Chondrocyte (in vitro differentiated cells): ENCODE data around the gene SLC9A4. TPM values are rescaled to one million over a fixed set of nuclear protein-coding genes. Genes with fewer than 3 reads are reported as not detected.

Experiments used
- DNase-seq: peaks from one replicate; pipeline ENCODE4 v3.0.0; 2021; ENCODE audit warnings: mixed read lengths, low spot score
- H3K27ac Mint-ChIP-seq: one replicate; pipeline ENCODE4 v1.8.0; 2021; ENCODE audit warnings: mild to moderate bottlenecking, moderate library complexity, mixed read lengths; ENCODE audit not compliant: unreplicated experiment
- H3K27me3 Mint-ChIP-seq: 2 replicates; pipeline ENCODE4 v1.8.0; 2021; ENCODE audit warnings: low read depth, mixed read lengths
- H3K36me3 Mint-ChIP-seq: 2 replicates; pipeline ENCODE4 v1.8.0; 2021; ENCODE audit warnings: low read depth, mixed read lengths
- H3K4me1 Mint-ChIP-seq: 2 replicates; pipeline ENCODE4 v1.8.0; 2021; ENCODE audit warnings: low read depth, mild to moderate bottlenecking, mixed read lengths
- H3K4me3 Mint-ChIP-seq: one replicate; pipeline ENCODE4 v1.8.0; 2021; ENCODE audit warnings: mild to moderate bottlenecking, moderate library complexity, mixed read lengths; ENCODE audit not compliant: unreplicated experiment
- H3K9me3 Mint-ChIP-seq: 2 replicates; pipeline ENCODE4 v1.8.0; 2021; ENCODE audit warnings: low read depth, mixed read lengths
- CTCF ChIP-seq: fragments of 200-600 bp; sonication (generic); IDR thresholded peaks from 2 replicates; pipeline ENCODE4 v1.5.0; 2021; ENCODE audit warnings: antibody characterized with exemption, mild to moderate bottlenecking, moderate library complexity
- total RNA-seq: library from RNA; stranded (reverse); gene quantifications from 3 replicates; pipeline ENCODE4 v1.2.1, GENCODE V29; 2021

SLC9A4 gene
- total RNA-seq, 1 donor from 2014 or later, result not detected

GRCh38 chr2:102470168-102470567, 2.9 kb upstream of the SLC9A4 start:
- no peak for DNase-seq
- TF ChIP-seq CTCF, result no peak
- Mint-ChIP-seq H3K9me3 (peaks cover 17% of the 10 kb centered on the region), H3K4me3 (no peak overlapping the region), H3K27me3 (peaks cover 34% of the 10 kb centered on the region), H3K4me1 (no peaks in the 10 kb centered on the region), H3K27ac (no peak overlapping the region), H3K36me3 (no peaks in the 10 kb centered on the region)

DNA sequence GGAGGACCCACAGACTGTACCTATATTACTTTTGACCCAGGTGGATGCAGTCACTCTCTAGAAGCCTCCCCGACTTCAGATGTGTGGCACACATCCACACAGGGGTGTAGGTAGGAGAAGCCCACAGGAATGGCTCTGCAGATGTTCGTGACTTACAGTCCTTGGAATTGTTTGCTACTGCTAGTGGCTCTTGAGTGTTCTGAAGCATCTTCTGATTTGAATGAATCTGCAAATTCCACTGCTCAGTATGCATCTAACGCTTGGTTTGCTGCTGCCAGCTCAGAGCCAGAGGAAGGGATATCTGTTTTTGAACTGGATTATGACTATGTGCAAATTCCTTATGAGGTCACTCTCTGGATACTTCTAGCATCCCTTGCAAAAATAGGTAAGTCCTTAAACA, 605 bp downstream of the SLC9A4 start:
- Mint-ChIP-seq H3K27me3 (peaks cover 49% of the 10 kb centered on the region), H3K36me3 (no peaks in the 10 kb centered on the region), H3K27ac (no peak overlapping the region), H3K4me1 (no peaks in the 10 kb centered on the region), H3K4me3 (no peak overlapping the region), H3K9me3 (peaks cover 14% of the 10 kb centered on the region)
- no peak for TF ChIP-seq CTCF
- no peak for DNase-seq

GRCh38 chr2:102474785-102475184, 1.8 kb downstream of the SLC9A4 start:
- no peaks in the 10 kb centered on the region for H3K36me3 Mint-ChIP-seq
- DNase-seq, result no peak
- H3K27me3 Mint-ChIP-seq, result peaks cover 53% of the 10 kb centered on the region
- peaks cover 8% of the 10 kb centered on the region for H3K9me3 Mint-ChIP-seq
- no peak overlapping the region for H3K4me3 Mint-ChIP-seq
- no peaks in the 10 kb centered on the region for H3K4me1 Mint-ChIP-seq
- no peak for TF ChIP-seq CTCF
- H3K27ac Mint-ChIP-seq, result no peak overlapping the region

GRCh38 chr2:102478686-102479470, 5.9 kb downstream of the SLC9A4 start:
- DNase-seq, result no peak
- Mint-ChIP-seq H3K27ac (no peak overlapping the region), H3K4me1 (no peaks in the 10 kb centered on the region), H3K4me3 (no peak overlapping the region), H3K9me3 (no peaks in the 10 kb centered on the region), H3K36me3 (no peaks in the 10 kb centered on the region), H3K27me3 (peaks cover 52% of the 10 kb centered on the region)
- no peak for TF ChIP-seq CTCF

GRCh38 chr2:102480285-102481195, 7.5 kb downstream of the SLC9A4 start:
- no peak for TF ChIP-seq CTCF
- no peak overlapping the region for H3K27ac Mint-ChIP-seq
- peaks cover 45% of the 10 kb centered on the region for H3K27me3 Mint-ChIP-seq
- H3K9me3 Mint-ChIP-seq, result no peaks in the 10 kb centered on the region
- no peak overlapping the region for H3K4me3 Mint-ChIP-seq
- DNase-seq, result no peak
- no peaks in the 10 kb centered on the region for H3K36me3 Mint-ChIP-seq
- peaks cover 4% of the 10 kb centered on the region for H3K4me1 Mint-ChIP-seq
